HG03342 (cell line): ENCODE results near the gene HIGD2A.
A peak's percentile ranks its signal among the peaks of the same experiment; 100 is the strongest.

Experiments
- ATAC-seq: cut with Tn5 transposase; IDR thresholded peaks from one replicate; pipeline ENCODE4 v1.9.1; 2021; ENCODE audit warnings: mild to moderate bottlenecking, moderate library complexity; ENCODE audit not compliant: unreplicated experiment

Gene HIGD2A

DNA sequence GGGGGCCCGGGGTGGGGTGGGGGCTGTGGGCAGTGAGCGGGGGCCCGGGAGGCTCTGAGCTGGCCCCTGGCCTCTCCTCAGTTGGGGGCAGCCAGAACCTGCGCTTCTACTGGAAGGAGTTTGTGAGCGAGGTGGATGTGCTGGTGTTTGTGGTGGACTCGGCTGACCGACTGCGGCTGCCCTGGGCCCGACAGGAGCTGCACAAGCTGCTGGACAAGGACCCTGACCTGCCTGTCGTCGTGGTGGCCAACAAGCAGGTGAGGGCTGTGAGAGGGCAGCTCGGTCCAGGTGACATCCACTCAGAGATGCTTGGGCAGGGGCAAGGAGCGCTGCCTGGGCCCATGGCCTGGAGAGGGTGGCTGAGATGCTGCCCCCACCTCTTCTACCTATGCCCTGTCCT lies 19.8 kb upstream of the HIGD2A start:
- no peak for ATAC-seq

DNA sequence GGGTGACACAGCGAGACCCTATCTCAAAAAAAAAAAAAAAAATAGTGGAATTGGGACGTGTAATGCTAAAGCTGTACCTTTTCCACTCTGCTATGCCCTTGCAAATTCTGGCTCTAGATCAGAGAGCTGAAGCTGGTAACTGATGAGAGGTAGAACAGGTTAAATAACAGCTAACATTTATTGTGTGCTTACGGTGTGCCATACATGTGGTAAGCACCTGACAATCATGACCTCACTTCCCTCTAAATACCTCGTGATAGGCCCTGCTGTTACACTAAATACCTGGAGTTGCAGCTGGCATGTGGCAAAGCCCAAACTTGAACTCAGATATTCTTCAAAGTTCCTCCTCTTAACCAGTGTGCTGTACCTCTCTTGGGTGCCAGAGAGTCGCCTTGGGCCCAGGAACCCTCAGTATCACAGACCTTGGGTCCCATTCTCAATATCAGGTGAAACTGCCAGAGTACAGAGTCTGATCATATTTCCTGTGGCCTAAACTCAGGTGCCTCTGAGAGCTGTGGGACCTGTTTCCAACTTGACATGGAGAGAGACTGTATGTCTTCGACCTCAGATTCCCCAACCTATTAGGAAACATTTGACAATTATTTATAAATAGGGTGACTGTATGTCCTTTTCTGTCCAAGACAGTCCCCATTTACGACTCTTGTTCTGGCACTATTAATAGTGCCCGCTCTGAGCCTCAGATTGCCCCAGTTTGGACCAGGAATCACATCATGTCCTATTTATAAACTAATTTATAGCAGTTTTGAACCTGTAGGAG lies 18.4 kb upstream of the HIGD2A start:
- ATAC-seq = no peak

DNA sequence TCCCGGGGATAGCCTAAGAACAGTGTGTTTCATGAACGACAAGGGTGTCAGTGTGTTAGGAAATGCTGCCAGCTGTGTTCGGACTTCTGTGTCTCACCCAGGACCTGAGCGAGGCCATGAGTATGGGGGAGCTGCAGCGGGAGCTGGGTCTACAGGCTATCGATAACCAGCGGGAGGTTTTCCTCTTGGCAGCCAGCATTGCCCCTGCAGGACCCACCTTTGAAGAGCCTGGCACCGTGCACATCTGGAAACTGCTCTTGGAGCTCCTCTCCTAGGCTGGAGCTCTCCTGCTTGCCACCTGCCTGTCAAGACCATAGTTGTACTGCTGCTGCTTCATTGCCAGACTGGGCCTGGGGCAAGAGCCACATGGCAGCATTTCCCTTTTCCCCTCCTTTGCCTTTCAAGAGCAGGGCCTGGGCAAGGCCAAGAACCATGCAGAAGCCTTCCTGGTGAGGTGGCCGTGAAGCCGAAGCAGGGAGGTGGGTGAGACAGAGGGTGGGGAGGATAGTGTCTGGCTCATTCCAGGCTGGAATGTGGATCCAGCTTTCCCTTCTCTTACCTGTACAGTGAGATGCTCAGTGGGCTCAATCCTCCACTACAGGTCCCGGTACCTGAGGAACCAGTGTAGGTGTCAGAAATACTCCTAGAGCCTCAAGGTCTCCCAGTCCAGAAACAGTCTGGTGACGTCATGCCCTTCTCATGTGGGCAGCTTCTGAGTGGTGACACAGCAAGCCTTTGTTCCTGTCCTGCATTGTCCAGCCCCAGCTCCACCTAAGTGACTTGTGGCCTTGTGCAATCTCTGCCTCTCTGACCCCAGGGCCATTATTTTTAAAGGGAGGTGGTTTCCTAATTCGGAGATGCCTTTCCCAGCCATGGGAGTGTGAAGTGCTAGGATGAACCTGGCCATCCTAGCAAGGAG lies 16.7 kb upstream of the HIGD2A start:
- no peak for ATAC-seq

DNA sequence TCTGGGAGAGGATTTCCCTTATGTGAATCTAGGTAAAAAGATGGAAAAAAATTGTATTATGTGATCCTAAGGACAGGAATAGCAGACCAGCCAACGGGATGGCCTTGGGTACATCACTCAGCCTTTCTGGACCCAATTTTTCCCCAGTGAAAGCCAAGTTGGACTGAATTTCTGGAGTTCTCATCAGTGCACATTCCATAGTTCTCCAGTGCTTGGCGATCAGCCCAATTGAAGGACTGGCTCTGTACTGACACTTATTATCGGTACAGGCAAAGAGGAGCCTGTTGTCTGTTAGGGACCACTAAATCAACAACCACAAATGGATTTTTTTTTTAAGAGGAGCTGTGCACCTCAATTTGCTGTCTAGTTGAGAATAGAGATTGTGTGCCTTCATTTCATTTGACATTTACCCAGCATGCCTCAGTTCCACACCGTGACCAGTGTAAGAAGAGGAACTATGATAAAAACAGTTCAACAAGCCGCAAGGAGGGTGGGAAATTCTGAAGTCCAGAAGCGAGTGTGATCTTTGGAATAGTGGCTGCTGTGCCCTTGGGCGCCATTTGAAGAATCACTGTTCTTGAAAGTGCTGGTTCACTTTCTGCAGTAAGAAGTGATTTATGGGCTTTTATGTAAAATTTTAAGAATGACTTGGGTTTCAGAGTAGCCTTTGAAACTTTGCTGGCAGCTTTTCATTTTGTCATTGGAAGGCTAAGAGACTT lies 15.3 kb upstream of the HIGD2A start:
- no peak for ATAC-seq

DNA sequence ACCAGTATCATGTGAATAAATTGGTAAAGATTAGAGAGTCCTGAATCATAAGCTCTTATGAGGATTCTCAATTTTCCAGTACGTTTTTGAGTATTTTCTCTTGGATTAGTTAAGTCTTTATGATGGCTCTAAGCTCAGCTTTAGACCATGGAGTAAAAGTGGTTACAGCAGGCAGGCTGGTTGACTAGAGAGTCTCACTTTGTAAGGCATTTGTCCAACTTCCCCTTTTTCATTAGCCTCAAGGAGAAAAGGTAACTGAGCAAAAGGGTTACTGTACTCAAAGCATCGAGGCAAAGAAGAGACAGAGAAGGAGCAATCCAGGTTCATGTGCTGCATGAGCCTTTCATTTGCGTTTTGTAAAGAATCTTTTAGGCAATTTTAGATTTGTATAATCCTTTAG lies 8.7 kb upstream of the HIGD2A start:
- ATAC-seq = no peak

DNA sequence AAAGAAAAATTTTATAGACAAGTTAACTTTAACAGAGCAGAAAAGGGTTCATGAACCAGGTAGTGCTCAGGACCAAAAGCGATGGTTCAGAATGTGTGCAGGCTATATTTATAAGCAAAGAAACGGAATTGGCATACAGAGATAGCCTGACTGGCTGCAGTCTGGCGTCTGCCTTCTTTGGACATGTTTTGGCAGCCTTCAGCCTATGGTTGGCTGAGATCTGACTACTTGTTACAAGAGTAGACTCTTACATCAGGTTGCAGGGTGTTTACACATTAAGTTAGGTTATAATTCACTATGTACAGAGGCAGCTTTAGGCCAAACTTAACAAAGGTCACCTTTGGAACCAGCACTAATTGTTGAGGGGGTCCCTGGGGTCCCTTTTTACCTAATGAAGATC lies 7.1 kb upstream of the HIGD2A start:
- ATAC-seq = no peak

- no peak for ATAC-seq
Measured at GRCh38 chr5:176381979-176382378, 6.6 kb upstream of the HIGD2A start.

DNA sequence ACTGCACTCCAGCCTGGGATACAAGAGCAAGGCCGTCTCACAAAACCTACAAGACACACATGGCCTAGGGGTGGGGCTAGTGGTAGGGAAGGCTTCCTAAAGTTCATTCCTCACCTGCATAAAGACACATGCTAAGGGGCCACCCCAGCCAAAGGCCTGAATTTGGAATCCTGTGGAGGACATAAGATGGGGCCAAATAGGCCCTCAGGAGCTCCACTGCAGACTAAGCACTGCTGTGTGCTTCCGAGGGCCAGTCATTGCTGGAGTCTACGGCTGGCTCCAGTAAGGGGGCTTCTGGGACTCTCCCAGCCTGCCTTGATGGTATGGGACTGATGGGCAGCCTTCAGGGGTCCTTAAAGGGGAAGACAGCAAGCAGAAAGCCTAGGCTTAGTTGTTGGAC lies 5.8 kb upstream of the HIGD2A start:
- no peak for ATAC-seq

DNA sequence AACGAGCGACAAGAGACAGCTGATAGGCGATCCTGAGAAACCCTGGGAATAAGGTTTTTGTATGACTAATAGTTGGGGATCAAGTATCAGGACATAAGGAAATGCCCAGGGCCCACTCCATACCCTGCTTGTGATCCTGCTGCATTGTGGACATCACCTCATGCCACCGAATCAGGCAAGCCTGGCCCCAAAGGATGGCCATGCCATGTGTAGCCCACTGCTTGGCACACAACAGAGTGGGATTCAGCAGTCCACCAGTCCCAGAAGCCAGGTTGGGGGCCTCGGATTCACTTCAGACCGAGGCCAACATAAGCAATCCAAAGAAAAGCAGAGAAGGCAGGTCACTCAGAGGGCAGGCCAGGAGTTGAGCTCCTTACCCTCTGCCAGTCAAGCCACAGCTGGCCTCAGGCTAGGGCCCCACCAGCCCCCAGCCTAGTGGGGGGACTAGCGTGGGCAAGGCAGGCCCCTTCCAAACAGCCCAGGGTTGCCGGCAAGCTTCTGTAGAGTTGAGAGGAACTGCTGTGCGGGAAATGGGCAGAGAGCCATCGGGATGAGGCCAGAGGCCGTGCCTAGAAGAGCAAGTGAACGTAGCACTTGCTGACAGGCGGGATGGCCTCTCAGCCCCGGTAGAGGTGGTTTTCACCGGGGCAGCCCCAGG lies 5.2 kb upstream of the HIGD2A start:
- ATAC-seq = no peak

- no peak for ATAC-seq
Measured at GRCh38 chr5:176383961-176384360, 4.6 kb upstream of the HIGD2A start.

DNA sequence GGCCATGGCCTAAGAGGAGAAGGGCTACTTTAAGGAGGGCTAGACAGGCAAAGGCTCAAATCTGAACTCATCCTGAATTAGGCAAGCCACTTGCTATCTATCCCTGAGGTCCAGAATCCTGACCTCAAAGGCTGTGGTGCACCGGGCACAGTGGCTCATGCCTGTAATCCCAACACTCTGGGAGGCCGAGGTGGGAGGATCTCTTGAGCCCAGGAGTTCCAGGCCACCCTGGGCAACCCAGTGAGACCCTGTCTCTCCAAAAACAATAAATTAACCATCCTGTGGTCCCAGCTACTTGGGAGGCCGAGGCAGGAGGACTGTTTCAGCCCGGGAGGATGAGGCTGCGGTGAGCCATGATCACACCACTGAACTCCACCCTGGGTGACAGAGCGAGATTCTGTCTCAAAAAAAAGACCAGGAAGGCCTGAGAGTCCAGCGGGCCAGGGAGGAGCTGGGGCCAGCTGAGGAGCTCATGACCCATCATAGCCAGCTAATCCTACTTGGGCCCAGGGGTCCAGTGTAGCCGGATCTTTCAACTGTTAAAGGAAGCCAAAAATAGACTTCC lies 4.1 kb upstream of the HIGD2A start:
- ATAC-seq = no peak

- no peak for ATAC-seq
Measured at GRCh38 chr5:176384991-176385390, 3.6 kb upstream of the HIGD2A start.

DNA sequence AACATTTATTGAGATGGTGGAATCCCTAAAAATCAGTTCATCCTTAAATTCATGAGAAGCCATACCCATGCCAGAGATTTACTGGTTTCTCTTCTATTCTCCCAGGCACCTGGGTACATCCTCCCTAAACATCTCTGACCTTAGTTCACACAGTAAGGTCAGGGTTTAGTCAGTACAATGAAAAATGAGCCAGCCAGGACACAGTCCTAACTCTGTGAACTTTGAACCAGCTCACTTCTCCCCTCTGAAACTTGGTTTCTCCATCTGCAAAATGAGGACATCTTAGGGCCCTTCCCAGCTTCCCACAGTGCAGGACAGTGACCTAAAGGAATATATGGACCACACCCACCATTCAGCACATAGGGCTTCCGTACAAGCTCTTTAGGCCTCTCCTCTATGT lies 2.1 kb upstream of the HIGD2A start:
- ATAC-seq = no peak

DNA sequence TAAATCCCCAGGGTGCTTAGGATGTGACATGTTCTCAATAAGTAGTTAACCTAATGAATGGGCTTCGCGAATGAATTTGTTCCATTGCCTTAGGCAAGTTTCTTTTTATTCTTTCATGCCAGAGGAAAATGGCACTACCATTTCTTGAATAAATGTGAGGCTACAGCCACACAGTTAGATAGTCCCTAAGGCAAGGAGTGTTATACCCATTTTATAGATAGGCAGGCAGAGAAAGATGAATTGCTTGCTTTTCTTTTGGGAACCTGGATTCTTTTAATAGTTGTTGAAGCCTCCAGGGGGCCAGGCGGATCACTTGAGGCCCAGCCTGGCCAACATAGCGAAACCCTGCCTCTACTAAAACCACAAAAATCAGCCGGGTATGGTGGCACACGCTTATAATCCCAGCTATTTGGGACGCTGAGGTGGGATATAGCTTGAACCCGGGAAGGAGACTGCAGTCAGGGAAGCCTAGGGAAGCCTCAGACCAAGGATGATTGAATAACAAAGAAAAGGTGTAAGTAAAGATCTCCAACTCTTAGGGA lies 1.1 kb upstream of the HIGD2A start:
- no peak for ATAC-seq

DNA sequence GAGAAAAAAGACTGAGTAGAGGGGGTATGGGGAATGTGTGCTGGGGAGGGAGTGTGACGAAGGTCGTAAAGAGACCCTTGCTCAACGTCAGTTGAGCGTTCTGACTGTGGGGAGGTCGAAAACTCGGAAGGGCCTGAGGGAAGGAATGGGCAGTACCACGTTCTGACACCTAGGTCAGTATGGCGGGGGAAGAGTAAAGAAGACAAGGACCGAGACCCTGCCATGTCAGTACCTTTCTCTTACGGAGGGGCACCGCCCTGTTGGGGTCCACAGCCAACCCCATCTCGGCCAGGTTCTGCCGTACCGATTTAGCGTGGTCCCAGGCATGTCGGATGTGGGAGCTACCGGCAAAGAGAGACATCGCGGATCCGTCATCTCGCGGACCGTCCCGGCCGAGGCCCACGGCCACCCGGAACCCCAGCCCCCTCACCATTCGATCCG lies 528 bp upstream of the HIGD2A start:
- ATAC-seq = no peak

DNA sequence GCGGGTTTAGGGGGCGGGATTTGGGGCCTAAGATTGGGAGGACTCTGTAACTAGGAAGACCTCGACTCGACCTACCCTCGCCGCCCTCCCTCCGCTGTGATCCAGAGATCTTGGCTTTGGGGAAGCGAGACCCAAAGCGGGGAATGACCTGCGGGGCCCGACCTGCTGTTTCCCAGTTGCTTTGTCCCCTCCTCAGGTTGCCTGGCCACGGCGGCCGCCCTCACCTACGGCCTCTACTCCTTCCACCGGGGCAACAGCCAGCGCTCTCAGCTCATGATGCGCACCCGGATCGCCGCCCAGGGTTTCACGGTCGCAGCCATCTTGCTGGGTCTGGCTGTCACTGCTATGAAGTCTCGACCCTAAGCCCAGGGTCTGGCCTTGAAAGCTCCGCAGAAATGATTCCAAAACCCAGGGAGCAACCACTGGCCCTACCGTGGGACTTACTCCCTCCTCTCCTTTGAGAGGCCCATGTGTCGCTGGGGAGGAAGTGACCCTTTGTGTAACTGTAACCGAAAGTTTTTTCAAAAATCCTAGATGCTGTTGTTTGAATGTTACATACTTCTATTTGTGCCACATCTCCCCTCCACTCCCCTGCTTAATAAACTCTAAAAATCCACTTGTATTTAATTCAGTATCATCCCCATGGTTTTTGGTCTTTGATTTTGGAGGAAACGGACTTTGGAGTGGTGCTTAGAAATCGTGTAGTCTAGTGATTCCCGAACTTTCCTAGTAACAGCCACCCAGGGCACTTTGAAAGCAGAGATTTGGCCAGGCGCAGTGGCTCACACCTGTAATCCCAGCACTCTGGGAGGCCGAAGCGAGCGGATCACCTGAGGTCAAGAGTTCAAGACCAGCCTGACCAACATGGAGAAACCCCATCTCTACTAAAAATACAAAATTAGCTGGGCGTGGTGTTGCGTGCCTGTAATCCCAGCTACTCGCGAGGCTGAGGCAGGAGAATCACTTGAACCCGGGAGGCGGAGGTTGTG lies 878 bp downstream of the HIGD2A start:
- ATAC-seq = peak; percentile 30

DNA sequence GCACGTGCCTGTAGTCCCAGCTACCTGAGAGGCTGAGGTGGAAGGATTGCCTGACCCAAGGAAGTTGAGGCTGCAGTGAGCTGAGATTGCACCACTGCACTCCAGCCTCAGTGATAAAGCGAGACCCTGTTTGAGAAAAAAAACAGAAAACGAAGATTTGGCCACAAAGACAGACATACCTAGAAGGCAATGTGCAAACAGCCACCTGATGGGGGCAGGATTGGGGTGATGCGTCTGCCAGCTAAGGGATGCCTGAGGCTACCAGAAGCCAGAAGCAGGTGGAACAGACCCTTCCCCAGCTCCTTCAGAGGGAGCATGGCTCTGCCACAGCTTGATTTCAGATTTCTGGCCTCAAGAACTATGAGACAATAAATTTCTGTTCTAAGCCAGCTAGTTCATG lies 2.9 kb downstream of the HIGD2A start:
- no peak for ATAC-seq

- no peak for ATAC-seq
Measured at GRCh38 chr5:176391999-176392398, 3.4 kb downstream of the HIGD2A start.

GRCh38 chr5:176392526-176392925 lies 4.0 kb downstream of the HIGD2A start:
- ATAC-seq = no peak
